CD4-positive, alpha-beta T cell treated with Interferon gamma for 1 hour (primary cell): ENCODE measurements around the gene MEGF11.

Experiments
- DNase-seq: peaks from one replicate; pipeline ENCODE4 v3.0.0-alpha.2; 2020

The MEGF11 gene

DNA sequence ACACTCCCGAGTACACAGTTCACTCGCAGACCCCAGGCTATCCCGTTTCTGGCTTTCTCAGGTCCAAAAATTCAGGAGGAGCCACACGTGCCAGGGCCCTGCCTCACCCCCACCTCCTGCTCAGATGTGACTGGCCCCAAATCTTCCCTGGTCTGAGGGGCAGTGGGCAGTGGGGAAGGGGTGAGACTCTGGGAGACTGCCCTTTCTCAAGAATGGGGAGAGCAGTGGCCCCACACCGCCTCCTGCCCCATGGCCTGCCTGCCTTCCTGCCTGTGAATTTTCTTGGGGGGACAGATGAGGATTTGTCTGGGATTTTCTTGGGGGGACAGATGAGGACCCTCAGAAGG is 174.6 kb downstream of the MEGF11 start:
- no peak for DNase-seq

DNA sequence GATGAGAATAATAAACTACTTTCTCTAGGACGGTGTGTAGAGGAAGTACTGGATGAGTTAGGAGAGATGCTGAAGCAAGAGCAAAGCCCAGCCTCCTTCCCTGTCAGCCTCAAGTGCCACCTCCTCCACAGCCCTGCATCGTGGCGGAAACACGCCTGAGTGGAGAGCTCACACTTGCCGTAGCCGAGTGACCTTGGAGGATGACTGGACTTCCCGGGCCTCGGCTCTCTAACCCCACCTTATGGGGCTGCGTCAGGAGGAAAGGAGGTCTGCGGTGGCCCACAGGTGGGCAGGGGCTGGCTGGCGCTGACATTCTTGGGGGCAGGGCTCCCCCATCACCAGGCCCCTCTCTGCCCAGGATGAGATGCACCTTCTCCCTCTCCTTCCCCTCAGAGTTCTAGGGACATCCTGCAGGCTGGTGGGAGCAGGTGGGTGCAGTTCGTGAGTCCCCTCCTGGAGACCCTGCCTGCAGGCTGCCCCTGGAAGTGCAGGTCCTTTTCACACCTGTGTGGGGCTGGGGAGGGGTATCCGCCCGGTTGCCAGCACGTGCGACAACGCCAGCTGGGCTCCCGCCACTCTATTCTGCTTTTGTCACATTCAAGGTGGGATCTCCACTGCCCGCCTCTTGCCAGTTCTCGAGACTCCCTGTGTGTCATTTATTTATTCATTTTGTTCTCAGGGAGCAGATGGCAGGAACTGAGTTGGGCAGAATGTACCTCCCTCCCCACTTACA is 175.2 kb downstream of the MEGF11 start:
- DNase-seq: no peak

DNA sequence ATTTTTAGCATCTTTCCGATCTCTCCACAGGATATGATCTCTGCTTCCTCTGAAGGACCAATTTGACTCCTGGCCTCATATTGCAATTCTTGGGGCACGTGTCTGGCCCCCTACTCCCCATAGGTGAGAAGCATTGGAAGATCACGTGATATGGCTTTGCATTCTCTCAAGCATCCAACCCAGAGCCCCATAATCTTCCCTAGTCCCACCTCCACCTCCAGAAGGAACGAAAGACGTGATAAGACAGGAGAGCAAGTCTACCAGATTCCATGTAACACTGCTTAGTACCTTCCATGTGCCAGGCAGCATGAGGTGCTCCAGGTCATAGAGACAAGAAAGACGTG is 176.3 kb downstream of the MEGF11 start:
- no peak for DNase-seq

DNA sequence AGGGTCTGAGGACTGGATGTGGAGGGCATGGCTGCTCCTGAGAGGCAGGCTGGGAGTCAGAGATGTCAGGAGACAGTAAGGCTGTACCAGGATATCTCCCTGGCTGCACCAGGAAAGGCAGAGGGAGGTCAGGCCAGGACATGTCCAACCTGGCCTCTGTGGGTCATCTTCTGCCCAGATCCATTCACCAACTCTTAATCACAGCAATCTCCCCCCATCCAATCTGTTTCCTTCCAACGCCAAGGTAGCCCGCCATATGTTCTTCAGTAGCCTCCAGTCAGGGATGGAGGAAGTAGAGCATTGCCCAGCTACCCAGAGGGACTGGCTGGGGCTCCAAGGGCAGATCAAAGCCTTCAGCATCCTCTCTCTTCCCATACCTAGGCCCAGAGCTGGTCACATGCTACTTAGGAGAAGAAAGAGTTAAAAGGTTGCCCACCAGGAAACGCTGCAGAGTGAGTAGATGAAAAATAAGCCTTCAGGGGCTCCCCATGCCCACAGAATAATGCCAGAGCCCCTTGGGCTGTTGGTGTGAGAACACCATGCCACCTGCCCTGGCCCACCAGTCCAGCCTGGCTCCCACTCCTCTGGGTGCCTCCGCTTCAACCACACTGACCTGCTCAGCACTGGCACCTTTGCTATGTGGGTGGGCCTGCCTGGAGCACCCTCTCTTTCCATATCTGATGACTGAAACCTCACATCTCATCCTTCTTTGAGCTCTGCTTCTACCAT is 176.8 kb downstream of the MEGF11 start:
- DNase-seq: no peak

GRCh38 chr15:66075947-66076346 is 177.6 kb downstream of the MEGF11 start:
- DNase-seq: no peak

DNA sequence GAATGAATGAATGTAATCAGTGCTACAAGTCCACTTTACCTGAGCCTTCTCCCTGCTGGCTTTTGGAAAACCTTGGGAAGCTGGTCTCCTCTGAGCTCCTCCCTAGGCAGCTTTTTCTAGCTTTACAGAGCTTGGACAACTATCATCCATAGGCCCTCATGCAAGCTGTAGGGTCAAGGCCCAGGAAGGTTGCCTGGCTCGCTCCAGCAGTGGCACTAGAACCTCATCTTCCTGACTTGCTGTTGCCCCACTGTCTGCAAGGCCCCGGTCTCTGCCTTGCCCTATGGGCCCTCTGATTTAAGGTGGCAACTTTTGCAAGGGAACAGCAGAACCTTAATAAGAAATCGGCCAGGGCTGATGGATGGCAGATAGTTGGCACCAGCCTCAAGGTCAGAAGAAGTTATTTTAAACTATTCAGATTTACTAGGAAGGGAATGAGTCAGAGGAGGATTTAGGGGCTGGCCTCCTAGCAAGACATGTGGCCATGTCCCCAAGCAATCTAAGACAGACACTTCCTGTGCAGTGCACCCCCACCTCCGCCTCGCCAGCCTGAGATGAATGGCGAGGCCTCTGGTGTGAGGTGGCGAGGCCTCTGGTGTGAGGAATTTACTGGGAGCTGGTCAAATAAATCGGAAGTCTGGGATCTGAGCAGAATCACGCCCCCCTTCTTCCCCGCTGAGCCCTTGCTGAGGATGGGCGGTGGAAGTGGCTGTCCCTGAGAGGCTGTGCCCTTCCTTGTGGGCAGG is 180.8 kb downstream of the MEGF11 start:
- no peak for DNase-seq

DNA sequence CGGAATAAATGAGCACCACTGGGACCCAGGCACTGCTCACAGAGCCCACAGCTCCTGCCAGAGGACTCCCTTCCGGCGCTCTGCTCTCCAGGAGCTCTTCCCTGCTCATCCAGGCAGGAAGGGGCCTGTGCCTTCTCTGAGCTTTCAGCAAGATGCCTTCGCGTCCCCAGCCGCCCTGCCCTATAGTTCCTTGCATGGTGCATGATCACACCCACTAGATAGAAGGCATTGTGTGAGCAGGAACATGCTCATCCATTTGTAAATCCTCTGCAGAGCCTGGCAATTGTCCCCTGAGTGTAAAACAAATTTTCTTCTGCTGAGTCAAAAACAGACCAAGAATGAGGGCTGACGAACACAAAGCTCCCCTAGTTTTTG is 181.6 kb downstream of the MEGF11 start:
- DNase-seq: no peak

GRCh38 chr15:66071160-66071920 is 182.2 kb downstream of the MEGF11 start:
- DNase-seq: no peak

GRCh38 chr15:66070220-66070934 is 183.2 kb downstream of the MEGF11 start:
- no peak for DNase-seq

DNA sequence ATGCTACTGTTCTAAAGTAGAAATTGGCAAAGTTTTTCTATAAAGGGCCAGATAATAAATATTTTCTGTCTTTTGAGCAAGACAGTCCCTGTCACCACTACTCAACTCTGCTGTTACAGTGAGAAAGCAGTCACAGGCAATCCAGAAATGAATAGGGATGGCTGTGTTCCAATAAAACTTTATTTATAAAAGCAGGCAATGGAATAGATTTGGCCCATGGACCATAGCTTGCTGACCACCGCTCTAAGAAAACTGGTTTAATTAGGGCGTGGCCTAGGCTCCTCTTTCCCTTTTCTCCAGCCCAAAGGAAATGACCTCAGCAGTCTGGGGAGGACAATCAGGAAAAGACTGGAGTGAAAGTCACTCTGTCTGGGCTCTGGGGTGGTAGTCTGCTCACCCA is 183.8 kb downstream of the MEGF11 start:
- DNase-seq: no peak

GRCh38 chr15:66068801-66069200 is 184.7 kb downstream of the MEGF11 start:
- no peak for DNase-seq

- no peak for DNase-seq
Observed at GRCh38 chr15:66067687-66068086, 185.9 kb downstream of the MEGF11 start.

- DNase-seq: no peak
Observed at GRCh38 chr15:66066481-66066880, 187.1 kb downstream of the MEGF11 start.

DNA sequence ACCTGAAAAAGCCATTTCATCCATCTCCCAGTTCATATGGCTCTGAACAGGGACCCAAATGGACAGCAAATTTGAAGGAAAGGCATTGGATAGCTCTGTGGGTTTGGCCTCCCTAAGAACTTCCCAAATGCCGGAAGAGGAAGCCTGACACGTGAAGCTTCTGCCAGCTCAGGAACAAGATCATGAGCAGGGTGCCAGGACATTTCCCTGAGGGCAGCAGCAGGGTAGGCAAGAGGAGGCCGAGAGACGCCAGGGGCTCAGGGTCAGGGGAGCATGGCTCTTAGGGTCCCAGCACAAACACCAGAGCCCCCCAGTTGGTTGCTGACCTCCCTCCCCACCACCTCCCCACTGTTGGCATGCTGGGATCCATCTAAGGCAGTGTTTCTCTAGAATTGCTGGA is 187.5 kb downstream of the MEGF11 start:
- no peak for DNase-seq

- DNase-seq: no peak
Observed at GRCh38 chr15:66065325-66065724, 188.2 kb downstream of the MEGF11 start.

GRCh38 chr15:66063147-66063546 is 190.4 kb downstream of the MEGF11 start:
- no peak for DNase-seq

DNA sequence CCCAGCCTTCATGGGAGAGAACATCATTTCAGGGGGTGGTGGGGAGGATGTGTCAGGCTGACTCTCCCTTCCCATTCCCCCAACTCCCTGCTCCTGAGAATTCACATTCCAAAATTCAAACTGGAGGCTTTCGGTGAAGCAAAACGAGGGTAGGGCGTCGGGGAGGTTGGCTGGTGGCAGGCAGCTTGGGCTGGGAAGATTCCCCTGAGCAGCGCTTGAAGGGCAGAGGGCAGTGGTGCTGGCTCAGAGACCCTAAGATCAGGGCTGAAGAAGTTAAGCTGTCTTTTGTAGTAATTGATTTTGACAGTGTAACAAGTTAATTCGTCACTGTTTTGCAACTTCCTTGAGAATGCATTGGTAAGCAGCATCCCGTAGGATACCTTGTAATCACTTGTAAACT is 196.5 kb downstream of the MEGF11 start:
- DNase-seq: no peak

GRCh38 chr15:66053991-66054390 is 199.6 kb downstream of the MEGF11 start:
- no peak for DNase-seq

DNA sequence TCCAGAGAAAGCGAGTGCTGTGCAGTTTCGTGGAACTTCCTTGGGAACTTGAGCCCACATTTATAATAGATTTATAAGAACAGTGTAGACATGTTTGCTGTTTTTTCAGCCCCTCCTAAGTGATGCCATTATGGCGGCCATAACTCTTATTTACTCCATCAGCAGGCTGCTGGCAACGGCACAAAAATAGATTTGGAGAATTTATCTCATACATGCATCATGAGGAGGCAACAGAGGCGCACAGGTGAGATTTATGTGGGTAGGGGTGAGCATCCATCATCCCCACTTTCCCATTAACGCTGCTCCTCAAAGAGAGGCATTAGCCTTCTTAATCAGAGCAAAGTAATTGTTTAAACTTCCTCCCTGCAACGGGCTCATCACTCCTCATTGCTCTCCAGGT is 201.7 kb downstream of the MEGF11 start:
- no peak for DNase-seq

DNA sequence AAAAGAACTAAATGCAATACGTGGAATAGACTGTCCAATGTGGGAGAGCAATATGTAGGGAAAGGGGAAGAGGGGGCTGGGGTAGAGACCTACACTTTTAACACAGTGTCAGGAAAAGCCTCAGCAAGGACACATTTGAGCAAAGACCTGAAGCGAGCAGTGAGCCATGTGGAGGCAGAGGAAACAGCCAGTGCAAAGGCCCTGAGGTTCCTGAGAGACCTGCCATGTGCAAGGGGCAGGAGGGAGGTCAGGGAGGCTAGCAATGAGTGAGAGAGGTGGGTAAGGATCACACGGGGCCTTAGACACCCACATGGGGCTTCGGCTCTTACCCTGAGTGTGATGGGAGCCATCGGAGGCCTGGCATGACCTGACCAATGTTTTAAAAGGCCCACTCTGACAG is 203.3 kb downstream of the MEGF11 start:
- no peak for DNase-seq

GRCh38 chr15:66049353-66049752 is 204.2 kb downstream of the MEGF11 start:
- DNase-seq: no peak

- DNase-seq: no peak
Observed at GRCh38 chr15:66047321-66048024, 206.1 kb downstream of the MEGF11 start.
